ENCODE measurements around the gene PRDM16.

PRDM16 gene

GRCh38 chr1:3360646-3361257, 291.7 kb downstream of the PRDM16 start:
- DNase-seq (ENCODE audit: extremely low read depth in 1 of 2, low read depth in 1 of 2): no peak

- DNase-seq (ENCODE audit: extremely low read depth in 1 of 2, low read depth in 1 of 2): no peak
Observed at GRCh38 chr1:3363023-3363422, 294.0 kb downstream of the PRDM16 start.

GRCh38 chr1:3363756-3364155, 294.8 kb downstream of the PRDM16 start:
- no peak for DNase-seq (ENCODE audit: extremely low read depth in 1 of 2, low read depth in 1 of 2)

- DNase-seq (ENCODE audit: extremely low read depth in 1 of 2, low read depth in 1 of 2): no peak
Observed at GRCh38 chr1:3364551-3364950, 295.5 kb downstream of the PRDM16 start.

GRCh38 chr1:3364983-3365382, 296.0 kb downstream of the PRDM16 start:
- no peak for DNase-seq (ENCODE audit: extremely low read depth in 1 of 2, low read depth in 1 of 2)

GRCh38 chr1:3365523-3366125, 296.6 kb downstream of the PRDM16 start:
- no peak for DNase-seq (ENCODE audit: extremely low read depth in 1 of 2, low read depth in 1 of 2)

GRCh38 chr1:3366126-3367051, 297.4 kb downstream of the PRDM16 start:
- no peak for DNase-seq (ENCODE audit: extremely low read depth in 1 of 2, low read depth in 1 of 2)

- no peak for DNase-seq (ENCODE audit: extremely low read depth in 1 of 2, low read depth in 1 of 2)
Observed at GRCh38 chr1:3367376-3367775, 298.4 kb downstream of the PRDM16 start.

GRCh38 chr1:3368059-3368458, 299.1 kb downstream of the PRDM16 start:
- DNase-seq (ENCODE audit: extremely low read depth in 1 of 2, low read depth in 1 of 2): no peak

- no peak for DNase-seq (ENCODE audit: extremely low read depth in 1 of 2, low read depth in 1 of 2)
Observed at GRCh38 chr1:3368711-3369445, 299.9 kb downstream of the PRDM16 start.

GRCh38 chr1:3369446-3370076, 300.6 kb downstream of the PRDM16 start:
- DNase-seq (ENCODE audit: extremely low read depth in 1 of 2, low read depth in 1 of 2): no peak

- no peak for DNase-seq (ENCODE audit: extremely low read depth in 1 of 2, low read depth in 1 of 2)
Observed at GRCh38 chr1:3370856-3371703, 302.1 kb downstream of the PRDM16 start.

GRCh38 chr1:3372317-3372716, 303.3 kb downstream of the PRDM16 start:
- DNase-seq (ENCODE audit: extremely low read depth in 1 of 2, low read depth in 1 of 2): no peak

GRCh38 chr1:3373175-3373574, 304.2 kb downstream of the PRDM16 start:
- DNase-seq (ENCODE audit: extremely low read depth in 1 of 2, low read depth in 1 of 2): no peak

GRCh38 chr1:3373700-3374405, 304.9 kb downstream of the PRDM16 start:
- DNase-seq (ENCODE audit: extremely low read depth in 1 of 2, low read depth in 1 of 2): no peak

- no peak for DNase-seq (ENCODE audit: extremely low read depth in 1 of 2, low read depth in 1 of 2)
Observed at GRCh38 chr1:3375245-3375644, 306.2 kb downstream of the PRDM16 start.

- no peak for DNase-seq (ENCODE audit: extremely low read depth in 1 of 2, low read depth in 1 of 2)
Observed at GRCh38 chr1:3377166-3377565, 308.2 kb downstream of the PRDM16 start.

- no peak for DNase-seq (ENCODE audit: extremely low read depth in 1 of 2, low read depth in 1 of 2)
Observed at GRCh38 chr1:3377604-3378279, 308.7 kb downstream of the PRDM16 start.

Measured in activated CD8-positive, alpha-beta memory T cell treated with anti-CD3 and anti-CD28 coated beads for 1 hour (primary cell).